GM12872 (cell line): Measurements from ENCODE around the gene ACTL9.

Experiments
- TF ChIP-seq, protein P1 (sequence below): IDR thresholded peaks from 3 replicates; pipeline ENCODE4 v1.5.1; 2011; ENCODE audit warnings: low read depth, mild to moderate bottlenecking, low read length, moderate library complexity; ENCODE audit not compliant: insufficient read depth

Gene ACTL9

DNA sequence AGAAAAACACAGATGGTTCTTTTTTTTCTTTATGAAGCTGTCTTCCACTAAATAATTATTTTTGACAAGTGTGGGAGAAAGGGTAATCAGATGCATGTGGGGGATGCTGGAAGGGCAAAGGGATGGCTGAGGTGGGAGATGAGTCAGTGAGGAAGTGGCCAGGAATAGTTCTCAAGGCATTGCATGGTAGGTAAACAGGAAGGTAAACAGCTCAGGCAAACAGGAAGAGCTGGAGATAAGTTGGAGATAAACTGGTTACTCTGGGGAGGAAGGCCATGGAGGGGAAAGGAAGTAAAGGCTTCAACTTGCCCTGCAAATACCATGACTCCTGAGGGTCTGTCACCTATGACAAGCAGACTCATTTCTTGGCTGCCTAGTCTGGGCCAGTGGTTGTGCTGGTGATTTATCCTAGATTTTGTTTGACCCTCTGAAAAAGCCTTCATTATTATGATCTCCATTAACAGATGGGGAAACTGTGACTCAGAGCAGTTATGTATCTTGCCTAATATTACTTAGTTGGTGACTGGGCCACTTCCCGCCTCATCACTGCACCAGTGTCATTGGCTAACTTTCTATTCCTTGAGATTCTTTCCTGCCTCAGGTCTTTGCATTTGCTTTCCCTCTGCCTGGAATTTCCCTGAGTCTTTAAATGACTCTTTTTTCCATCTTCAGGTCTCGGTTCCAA, 17.1 kb downstream of the ACTL9 start:
- TF ChIP-seq, protein P1, sequence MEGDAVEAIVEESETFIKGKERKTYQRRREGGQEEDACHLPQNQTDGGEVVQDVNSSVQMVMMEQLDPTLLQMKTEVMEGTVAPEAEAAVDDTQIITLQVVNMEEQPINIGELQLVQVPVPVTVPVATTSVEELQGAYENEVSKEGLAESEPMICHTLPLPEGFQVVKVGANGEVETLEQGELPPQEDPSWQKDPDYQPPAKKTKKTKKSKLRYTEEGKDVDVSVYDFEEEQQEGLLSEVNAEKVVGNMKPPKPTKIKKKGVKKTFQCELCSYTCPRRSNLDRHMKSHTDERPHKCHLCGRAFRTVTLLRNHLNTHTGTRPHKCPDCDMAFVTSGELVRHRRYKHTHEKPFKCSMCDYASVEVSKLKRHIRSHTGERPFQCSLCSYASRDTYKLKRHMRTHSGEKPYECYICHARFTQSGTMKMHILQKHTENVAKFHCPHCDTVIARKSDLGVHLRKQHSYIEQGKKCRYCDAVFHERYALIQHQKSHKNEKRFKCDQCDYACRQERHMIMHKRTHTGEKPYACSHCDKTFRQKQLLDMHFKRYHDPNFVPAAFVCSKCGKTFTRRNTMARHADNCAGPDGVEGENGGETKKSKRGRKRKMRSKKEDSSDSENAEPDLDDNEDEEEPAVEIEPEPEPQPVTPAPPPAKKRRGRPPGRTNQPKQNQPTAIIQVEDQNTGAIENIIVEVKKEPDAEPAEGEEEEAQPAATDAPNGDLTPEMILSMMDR = no peak

- TF ChIP-seq, protein P1 = no peak
Observed at GRCh38 chr19:8680676-8681344, 17.8 kb downstream of the ACTL9 start.

- TF ChIP-seq, protein P1 = no peak
Observed at GRCh38 chr19:8678244-8678807, 20.3 kb downstream of the ACTL9 start.

GRCh38 chr19:8675066-8675465, 23.5 kb downstream of the ACTL9 start:
- TF ChIP-seq, protein P1 = no peak

DNA sequence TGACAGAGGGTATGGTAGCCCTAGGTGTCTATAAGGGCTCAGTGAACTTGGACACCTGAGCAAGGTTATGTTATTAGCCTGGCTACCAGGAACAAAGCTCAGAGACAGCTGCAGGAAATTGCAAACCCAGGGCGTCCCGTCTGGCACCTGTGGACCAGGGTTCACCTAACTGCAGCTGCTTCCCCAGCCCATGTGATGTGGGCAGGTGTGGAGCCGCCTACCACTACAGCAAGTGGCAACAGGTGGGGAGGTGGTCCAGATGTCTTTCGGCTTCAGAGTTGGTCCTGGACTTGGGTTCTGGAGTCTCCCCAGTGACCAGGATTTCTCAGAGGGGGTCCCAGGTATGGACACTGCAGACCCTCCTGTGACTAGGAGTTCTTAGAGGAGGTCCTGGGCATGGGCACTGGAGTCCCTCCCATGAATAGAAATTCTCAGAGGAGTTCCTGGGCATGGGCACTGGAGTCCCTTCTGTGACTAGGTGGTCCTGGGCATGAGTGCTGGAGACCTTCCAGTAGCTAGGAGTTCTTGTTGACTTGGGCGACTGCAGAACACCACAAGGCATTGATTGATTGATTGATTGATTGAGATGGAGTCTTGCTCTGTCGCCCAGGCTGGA, 25.2 kb downstream of the ACTL9 start:
- TF ChIP-seq, protein P1 = no peak

- TF ChIP-seq, protein P1 = no peak
Observed at GRCh38 chr19:8666814-8667405, 31.7 kb downstream of the ACTL9 start.
